Spleen (tissue), 7 donors: ENCODE data around the gene MTFR1L.

Experiments
- POLR2A ChIP-seq, 3 donors: fragments of 450-650 bp; IDR thresholded peaks; one replicate each; pipeline ENCODE4 v1.5.1; 2017; ENCODE audit warnings: antibody characterized with exemption in 3 of 3, mild to moderate bottlenecking in 1 of 3
- POLR2AphosphoS5 ChIP-seq, 3 donors: sonication (generic); formaldehyde crosslinking; IDR thresholded peaks; one replicate each; pipeline ENCODE4 v1.5.1; 2017; ENCODE audit warnings: antibody characterized with exemption in 3 of 3
- TF ChIP-seq, protein P1 (sequence below), 11 experiments: fragments of 200-600 bp in 7 of 11; fragments of 450-650 bp in 4 of 11; sonication (generic) in 4 of 11; IDR thresholded peaks in 8 of 11; conservative IDR thresholded peaks in 3 of 11; 1 replicate in 7 of 11; 2 replicates in 4 of 11; pipeline versions ENCODE4 v1.4.0 to v1.8.0; 2016 to 2021; ENCODE audit warnings: antibody characterized with exemption in 11 of 11, inconsistent platforms in 4 of 11, mild to moderate bottlenecking in 1 of 11
- donor health status: DM: no; HTN: no; CAD: no; lungs with moderate emphysema.
- donor health status: DM: no; HTN: no; CAD: no.
- donor health status: DM: no; HTN: no; CAD: no.

DNA sequence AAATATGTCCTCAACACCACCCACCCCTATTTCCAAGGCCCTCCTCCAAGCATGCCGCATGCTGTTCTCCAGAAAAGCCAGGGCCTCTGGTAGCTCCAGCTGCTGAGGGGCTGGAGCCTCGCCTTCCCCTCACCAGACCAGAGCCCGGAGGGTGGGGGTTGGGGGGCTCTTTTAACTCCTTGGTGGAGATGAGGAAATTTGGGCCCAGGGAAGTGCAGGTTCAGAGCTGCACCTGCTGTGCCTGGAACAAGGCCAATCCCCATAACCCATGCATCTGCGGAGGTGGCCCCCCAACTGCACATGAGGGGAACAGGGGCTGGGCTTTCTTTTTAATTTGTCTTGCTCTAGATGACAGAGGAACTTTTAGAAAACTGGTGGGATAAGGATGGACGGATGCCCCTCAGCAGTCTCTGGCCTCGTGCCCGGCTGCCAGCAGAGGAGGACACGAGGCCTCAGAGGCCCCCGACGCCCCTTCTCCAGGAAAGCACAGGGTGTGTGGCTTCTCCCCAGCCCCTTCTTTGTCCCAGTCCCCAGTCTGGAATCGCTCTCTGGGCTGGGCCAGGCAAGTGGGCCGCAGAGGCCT is 20.3 kb upstream of the MTFR1L start:
- TF ChIP-seq POLR2A (IDR thresholded peaks at IDR 0.05) (no peak), POLR2AphosphoS5 (IDR thresholded peaks at IDR 0.05) (no peak)
- TF ChIP-seq, protein P1, sequence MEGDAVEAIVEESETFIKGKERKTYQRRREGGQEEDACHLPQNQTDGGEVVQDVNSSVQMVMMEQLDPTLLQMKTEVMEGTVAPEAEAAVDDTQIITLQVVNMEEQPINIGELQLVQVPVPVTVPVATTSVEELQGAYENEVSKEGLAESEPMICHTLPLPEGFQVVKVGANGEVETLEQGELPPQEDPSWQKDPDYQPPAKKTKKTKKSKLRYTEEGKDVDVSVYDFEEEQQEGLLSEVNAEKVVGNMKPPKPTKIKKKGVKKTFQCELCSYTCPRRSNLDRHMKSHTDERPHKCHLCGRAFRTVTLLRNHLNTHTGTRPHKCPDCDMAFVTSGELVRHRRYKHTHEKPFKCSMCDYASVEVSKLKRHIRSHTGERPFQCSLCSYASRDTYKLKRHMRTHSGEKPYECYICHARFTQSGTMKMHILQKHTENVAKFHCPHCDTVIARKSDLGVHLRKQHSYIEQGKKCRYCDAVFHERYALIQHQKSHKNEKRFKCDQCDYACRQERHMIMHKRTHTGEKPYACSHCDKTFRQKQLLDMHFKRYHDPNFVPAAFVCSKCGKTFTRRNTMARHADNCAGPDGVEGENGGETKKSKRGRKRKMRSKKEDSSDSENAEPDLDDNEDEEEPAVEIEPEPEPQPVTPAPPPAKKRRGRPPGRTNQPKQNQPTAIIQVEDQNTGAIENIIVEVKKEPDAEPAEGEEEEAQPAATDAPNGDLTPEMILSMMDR (IDR thresholded peaks at IDR 0.05 in 8 of 11, conservative IDR thresholded peaks at IDR 0.05 in 3 of 11): no peak
